Fibroblast of skin of right biceps (primary cell): ENCODE data around the gene PI16.
"Not testable (repeated sequence)": the region's sequence is repeated elsewhere in the genome, so short reads cannot be mapped to it uniquely, and the experiment has no call there.

Experiments used
- DNase-seq: peaks from one replicate; pipeline ENCODE4 v3.0.0-alpha.2; 2013

PI16 gene

GRCh38 chr6:36929607-36930006, 24.9 kb upstream of the PI16 start:
- peak; percentile 54 for DNase-seq

- no peak for DNase-seq
Observed at GRCh38 chr6:36930483-36930882, 24.1 kb upstream of the PI16 start.

- peak; percentile 90 for DNase-seq
Observed at GRCh38 chr6:36933102-36933501, 21.4 kb upstream of the PI16 start.

- no peak for DNase-seq
Observed at GRCh38 chr6:36933519-36933918, 21.0 kb upstream of the PI16 start.

- DNase-seq, result no peak
Observed at GRCh38 chr6:36934901-36935300, 19.6 kb upstream of the PI16 start.

- DNase-seq, result no peak
Observed at GRCh38 chr6:36936824-36937223, 17.7 kb upstream of the PI16 start.

GRCh38 chr6:36937896-36938295, 16.6 kb upstream of the PI16 start:
- DNase-seq, result no peak

GRCh38 chr6:36938536-36938935, 16.0 kb upstream of the PI16 start:
- peak; percentile 92 for DNase-seq

GRCh38 chr6:36939005-36939404, 15.5 kb upstream of the PI16 start:
- not testable (repeated sequence) for DNase-seq

- DNase-seq, result no peak
Observed at GRCh38 chr6:36940027-36940426, 14.5 kb upstream of the PI16 start.

GRCh38 chr6:36941561-36941960, 13.0 kb upstream of the PI16 start:
- DNase-seq, result not testable (repeated sequence)

GRCh38 chr6:36942329-36942728, 12.2 kb upstream of the PI16 start:
- DNase-seq, result not testable (repeated sequence)

GRCh38 chr6:36944650-36945049, 9.9 kb upstream of the PI16 start:
- DNase-seq, result no peak

- DNase-seq, result no peak
Observed at GRCh38 chr6:36945301-36945700, 9.2 kb upstream of the PI16 start.

GRCh38 chr6:36946526-36946925, 8.0 kb upstream of the PI16 start:
- DNase-seq, result no peak

- no peak for DNase-seq
Observed at GRCh38 chr6:36947570-36948351, 6.8 kb upstream of the PI16 start.

GRCh38 chr6:36949076-36949475, 5.5 kb upstream of the PI16 start:
- not testable (repeated sequence) for DNase-seq

- DNase-seq, result peak; percentile 66
Observed at GRCh38 chr6:36949636-36950035, 4.9 kb upstream of the PI16 start.

- DNase-seq, result no peak
Observed at GRCh38 chr6:36953931-36954261, 642 bp upstream of the PI16 start.

- DNase-seq, result no peak
Observed at GRCh38 chr6:36955136-36955535, 598 bp downstream of the PI16 start.

GRCh38 chr6:36955671-36956445, 1.3 kb downstream of the PI16 start:
- DNase-seq, result no peak

GRCh38 chr6:36956446-36956820, 1.9 kb downstream of the PI16 start:
- no peak for DNase-seq

- DNase-seq, result no peak
Observed at GRCh38 chr6:36957773-36958271, 3.3 kb downstream of the PI16 start.
